NCI-H69 (cell line): ENCODE measurements around the gene LYRM2.

Experiments
- DNase-seq: peaks from one replicate; lab custom pipeline; 2025; lab: John Stamatoyannopoulos, UW

Gene LYRM2, protein sequence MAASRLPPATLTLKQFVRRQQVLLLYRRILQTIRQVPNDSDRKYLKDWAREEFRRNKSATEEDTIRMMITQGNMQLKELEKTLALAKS

DNA sequence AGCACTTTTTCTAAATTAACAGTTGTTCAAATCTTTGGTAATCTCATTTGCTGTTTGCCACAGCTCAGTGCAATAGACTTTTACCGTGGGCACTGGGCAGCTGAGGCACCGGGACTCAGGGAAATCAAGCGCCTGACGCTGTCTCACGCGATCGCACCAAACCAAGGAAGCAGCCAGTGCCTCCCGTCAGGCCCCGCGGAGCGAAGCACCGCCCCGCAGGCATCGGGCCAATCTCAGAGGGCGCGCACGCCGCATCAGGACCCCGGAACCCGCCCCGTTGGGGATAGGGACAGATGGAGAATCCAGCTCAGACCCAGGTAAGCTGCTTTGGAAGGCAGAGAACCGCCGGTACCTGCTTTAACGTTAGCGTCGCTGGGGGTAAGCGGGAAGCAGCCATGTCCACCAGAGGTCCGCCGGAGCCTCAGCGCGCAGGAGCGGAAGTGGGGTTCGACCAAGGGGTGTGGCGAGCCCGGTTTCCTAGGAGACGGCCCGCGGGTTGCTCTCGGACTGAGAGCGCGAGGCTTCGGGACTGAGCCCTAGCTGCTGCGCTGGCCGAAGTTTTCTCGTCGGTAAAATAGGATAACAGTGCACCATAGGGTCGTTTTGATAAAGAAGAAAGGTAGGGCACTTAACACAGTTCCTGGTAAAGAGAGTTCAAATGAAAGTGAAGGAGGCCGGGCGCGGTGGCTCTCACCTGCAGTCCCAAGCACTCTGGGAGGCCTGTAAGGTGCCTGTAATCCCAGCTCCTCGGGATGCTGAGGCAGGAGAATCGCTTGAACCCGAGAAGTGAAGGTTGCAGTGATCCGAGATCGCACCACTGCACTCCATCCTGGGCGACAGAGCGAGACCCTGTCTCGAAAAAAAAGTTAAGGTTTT lies at the start of gene LYRM2:
Gene LYRM2, minus strand, starts transcription at position 428 of the 876 bp plus-strand sequence. Its CDS starts 31 bp downstream, at position 397.
- DNase-seq: peak; percentile 97

DNA sequence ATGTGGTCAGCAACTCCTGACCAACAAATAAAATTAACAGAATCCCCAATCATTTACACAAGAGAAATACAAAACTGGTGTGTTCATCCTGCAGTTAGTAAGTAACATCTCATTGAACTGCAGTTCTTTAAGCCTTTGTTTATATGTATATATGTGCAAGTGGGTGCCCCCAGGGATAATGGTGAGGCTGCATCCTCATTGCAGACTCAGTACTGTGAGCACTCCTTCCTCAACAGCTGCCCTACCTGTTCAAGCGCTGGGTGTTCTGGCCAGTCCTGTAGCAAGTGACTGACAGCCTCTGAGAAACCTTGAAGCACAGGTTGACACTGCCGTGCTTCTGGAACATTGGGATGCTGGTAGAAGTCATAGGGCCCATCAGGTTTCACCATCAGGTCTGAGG lies 49.8 kb upstream of the LYRM2 start:
- no peak for DNase-seq

DNA sequence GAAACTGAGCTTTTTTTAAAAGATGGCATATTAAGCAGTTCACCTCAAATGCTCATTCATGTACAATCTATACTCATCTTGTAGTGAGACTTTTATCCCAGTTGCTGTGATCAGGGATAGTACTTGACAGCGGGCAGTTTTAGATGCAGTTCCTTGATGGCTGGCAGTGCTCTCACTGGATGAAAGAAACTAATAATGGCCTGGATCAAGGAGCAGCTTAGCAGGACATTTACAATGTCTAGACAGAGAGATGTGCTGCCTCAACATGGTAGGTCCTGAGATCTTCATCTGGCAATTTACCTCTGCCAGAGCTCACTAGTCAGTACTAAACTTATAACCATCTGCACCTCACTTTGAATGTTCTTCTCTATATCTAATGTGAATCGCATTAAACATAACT lies 46.8 kb upstream of the LYRM2 start:
- DNase-seq: no peak

DNA sequence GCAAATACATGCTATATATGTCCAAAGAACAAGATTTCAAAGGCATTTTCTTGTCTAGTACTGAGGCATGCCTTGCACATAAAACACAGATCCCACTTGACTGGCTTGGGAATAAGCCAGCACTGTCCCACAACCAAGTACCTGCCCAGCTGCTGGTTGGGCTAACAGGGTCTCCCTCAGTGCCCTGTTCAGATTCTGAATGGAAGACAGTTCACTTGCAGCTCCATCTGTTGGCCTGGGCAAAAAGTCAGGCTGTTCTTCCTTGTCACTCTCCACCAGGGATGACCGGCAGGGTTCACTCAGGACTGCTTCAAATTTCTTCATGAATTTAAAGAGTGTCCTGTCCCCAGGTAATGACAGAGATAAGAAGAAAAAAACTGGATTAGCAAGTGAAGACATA lies 44.4 kb upstream of the LYRM2 start:
- no peak for DNase-seq

DNA sequence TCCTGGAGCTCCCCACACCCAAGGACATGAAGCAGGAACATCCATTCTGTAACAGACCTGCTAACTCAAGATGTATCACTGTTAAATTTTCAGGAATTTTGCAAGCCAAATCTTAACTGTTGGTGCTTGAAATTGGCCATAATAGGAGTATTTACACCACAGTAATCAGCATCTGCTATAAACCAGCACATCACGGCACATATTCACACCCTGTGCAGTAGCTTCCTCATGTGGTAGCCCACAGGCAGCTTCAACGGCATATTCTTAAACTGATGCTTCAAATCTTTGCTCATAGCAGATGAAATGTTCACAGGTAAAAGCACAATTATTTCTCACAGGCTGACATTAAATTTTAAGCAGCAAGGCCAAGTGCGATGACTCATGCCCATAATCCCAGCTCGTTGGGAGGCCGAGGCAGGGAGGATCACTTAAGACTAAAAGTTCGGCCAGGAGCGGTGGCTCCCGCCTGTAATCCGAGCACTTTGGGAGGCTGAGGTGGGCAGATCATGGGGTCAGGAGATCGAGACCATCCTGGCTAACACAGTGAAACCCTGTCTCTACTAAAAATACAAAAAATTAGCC lies 43.5 kb upstream of the LYRM2 start:
- no peak for DNase-seq

DNA sequence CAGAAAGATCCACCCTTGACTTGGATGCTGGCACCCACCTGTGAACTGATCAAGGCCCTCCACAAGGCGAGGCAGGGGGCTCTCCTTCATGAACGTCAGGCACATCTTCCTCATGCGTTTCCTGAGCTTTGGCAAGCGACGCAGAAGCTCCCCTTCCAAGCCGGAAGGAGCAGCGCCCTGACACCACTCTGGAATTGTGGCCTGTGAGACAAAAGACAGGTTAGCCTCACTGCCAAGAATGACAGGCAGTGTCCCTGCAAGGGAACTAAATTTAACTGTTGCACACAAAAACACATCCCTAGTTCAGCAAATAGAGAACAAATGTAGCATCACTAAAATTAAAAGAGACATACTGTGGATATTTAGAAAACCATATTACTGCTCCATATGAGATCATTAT lies 42.0 kb upstream of the LYRM2 start:
- no peak for DNase-seq

DNA sequence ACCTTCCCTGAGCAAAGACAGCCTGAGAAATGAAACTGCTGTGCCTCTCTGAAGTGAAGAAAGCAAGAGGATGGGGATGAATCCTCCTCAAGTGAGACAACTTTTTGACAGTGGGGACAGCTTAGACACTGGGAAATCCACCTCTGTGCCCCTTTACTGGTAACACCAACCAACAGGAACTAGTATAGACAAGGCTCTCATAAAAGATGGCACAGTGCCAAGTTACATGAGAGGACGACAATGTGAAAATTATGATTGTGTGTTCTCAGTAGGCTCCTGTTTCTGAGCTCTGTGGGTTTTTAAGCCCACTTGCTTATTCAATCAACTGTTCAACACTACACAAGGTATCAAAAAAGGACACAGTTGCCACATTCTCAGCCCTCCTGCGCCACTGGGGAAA lies 41.6 kb upstream of the LYRM2 start:
- DNase-seq: peak; percentile 53

DNA sequence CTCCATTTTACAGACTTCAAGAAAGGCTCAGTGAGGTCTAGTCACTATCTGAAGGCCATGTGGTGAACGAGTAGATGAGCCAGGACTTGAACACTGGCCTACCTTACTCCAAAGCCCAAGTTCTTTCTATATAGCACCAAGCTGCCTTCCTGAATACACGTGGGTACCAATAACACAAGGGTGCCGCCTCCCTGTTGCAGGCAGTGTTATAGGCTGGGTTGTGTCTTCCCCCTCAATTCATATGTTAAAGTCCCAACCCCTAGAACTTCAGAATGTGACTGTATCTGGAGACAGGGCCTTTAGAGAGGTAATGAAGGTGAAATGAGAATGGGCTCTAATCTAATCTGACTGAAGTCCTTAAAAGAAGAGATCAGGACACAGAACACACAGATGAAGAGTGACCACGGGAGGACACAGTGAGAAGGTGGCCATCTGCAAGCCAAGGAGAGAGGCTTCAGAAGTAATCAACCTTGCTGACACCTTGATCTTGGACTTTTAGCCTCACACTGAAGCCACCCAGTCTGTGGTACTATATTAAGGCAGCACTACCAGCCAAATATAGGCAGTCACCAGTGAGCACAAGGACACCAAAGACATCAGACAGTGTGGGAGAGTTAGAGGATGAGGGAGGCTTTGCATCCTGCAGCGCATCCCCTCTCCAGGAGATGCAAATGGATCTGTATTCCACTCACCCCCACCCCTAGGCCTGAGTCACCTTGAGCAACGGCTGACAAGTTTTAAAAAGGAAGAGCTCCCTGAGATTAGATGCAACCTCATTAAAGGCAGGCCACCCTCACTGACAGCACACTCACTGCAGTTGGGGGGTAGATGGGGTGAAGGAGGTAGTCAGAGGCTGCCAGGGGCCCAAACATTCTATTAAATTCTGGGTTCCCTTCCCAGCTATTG lies 40.9 kb upstream of the LYRM2 start:
- DNase-seq: no peak

DNA sequence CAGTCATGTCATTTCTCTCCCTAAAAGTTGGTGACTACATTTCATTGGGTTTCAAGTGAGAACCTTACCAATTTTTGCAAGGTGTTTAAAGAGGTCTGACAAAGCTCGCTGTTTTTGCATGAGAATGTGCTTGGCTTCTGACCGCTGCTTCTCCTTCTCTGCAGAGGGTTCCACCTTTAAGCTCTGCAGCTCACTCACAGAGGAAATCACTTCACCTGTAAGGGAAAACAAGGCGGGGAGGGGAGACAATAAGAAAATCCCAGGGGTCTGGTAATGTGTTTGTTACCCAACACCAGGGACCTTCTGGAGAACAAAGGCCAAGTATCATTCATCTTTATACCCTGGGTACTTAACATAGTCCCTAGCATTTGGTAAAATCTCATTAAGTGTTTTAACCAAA lies 40.0 kb upstream of the LYRM2 start:
- DNase-seq: peak; percentile 50

DNA sequence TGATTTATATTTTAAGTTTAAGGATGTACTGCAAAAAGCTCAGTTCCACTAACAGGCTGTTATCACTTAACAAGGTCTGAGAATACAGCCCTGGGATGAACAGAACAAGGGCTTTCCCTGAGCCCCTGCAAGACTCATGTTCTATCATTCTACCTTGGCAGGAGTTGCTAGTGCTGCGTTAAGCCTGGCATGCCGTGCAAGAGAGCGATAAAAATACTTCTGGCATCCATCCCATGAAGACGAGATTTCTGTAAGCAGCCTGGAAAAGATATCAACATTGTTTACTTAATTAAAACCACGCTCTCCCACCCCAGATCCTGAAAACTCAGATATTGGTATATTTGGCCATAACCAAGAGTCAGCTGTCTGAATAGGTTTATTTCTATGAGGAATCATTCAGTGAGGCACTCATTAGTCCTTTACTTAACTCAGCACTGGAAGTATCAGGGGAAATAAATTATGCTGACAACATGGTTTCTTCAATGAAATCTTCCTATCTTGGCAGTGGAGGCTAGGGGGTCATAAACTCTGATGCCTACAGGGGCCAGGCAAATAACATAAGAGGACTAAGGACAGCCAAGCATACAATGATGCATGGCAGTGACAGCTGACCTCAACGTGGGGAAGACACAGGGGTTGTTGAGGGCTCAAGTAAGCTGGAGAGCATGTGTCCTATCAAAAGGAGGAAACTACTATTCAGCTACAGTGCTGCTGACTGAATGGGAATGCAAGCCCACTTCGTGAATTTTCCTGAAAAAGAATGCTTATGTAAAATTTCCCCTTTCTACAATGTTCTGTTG lies 37.6 kb upstream of the LYRM2 start:
- DNase-seq: no peak

DNA sequence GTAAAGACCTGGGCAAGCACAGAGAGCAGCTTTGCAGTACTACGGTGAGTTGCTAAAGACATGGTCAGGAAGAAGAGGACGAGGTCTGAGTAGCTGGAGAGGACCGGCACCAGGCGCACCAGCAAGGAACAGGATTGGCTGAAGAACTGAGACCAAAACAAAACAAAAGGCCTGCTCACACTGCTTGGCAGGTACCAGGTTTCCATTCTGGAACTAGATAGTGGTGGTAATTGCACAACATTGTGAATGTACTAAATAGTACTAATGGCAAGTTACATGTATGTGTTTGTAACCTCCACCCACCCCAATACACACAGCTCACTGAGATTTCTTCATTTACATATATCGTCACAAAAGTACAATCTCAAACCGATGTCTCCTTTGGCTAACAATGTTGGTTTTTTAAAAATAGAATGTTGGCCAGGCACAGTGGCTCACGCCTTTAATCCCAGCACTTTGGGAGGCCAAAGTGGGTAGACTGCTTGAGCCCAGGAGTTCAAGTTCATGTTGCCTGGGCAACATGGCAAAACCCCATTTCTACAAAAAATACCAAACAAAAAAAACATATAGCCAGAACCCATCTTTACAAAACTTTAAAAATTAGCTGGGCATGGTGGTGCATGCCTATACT lies 32.5 kb upstream of the LYRM2 start:
- no peak for DNase-seq

DNA sequence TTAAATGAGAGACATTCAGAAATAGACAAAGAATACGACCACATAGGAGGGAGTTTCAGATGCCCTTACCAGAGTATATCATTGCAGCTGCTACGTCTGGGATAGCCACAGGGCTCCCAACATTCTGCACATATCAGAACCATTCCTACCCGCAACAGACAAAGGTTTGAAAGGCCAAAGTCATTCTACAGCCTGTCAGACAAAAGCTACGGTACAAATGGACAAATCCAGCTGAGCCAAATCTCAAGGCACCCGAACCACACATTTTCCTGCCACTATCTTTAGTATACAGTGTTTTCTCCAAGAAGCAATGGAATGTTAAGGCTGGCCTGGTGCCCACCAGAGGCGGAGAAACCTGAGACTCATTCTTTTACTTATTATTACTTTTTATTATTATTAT lies 30.5 kb upstream of the LYRM2 start:
- no peak for DNase-seq

DNA sequence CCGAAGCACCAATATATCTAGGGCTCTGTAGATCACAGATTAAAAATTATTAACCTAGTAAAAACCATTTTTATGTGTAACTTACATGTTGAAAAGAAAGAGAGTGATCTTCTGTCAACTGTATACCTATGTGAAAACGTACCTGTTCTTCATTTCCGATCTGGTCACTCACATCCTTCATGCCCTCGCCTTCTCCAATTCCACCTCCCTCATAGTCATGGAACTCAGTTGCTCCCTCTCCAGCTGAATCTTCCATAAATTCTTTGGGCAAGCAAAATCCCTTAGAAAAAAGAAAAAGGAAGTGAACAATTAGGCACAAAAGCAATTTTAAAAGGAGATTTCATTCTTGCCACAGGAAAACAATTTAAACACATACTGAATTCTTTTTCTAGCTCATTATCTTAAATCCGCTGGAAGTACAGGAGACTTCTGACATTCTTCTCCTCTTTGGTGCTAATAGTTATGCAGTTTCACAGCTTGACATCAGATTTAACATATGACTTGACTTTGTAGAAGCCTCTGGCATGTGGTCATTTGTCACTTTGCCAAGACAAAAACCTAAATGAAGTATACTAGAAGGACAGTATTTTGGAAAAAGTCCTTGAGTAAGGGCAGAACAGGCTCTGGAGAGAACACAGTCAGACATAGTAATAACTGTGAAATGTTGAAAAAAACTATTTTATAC lies 29.5 kb upstream of the LYRM2 start:
- peak; percentile 33 for DNase-seq

DNA sequence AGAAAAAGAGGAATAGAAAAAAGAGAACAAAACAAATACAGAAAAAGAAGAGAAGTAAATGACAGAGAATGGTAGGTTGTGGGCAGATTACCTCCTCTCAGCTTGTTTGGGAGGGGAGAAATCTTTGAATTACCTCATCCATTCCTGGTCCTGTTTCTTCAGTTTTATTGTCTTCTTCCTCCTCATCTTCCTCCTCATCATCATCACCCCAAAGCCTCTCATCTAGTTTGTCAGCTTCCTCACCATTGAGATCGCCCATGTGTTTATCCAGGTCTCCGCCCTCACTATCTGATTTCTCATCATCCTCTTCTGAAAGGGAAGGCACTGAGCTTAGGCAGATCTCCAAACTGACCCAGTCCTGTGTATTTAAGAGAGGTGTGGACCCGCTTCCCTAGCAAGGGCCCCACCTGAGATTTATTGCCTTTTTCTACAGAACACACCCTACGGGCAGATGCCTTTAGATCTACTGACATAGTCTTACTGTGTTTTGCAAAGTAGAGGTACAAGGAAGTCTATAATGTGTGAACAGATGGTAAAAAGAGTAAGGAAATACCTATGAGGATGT lies 24.2 kb upstream of the LYRM2 start:
- DNase-seq: no peak

DNA sequence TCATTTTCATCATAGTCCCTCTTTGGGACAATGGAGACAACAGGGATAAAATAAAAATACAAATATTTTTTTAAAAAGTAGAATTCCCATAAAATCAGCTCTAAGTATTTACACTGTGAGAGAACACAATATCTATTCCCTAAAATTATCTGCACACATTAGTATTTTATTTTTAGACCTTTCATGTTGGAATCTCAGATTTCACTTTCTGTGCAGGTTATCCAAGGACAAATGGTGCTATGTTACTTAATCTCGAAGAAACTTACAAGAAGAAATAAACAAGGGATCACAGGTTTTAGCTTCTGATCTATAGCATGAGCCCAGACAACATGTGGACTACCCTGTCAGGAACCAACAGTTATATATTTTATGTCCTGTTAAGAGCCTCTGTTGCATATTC lies 23.0 kb upstream of the LYRM2 start:
- DNase-seq: no peak

DNA sequence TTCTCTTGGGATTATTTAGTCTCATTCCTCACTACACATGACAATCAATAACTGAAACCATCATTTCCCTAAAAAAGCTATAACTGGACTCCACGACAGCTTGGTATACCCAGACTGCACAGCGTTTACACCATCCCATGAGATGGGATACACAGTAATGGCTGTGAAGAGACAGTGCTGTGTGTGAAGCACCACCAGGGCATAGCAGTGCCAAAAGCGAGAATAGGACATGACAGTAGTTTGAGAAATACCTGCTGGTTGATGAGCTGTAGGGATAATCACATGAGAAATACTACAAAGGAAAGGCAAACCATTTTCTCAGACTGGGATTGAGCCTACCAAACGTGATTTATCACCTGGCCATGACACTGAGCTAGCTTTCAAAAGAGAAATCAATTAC lies 22.4 kb upstream of the LYRM2 start:
- DNase-seq: no peak

DNA sequence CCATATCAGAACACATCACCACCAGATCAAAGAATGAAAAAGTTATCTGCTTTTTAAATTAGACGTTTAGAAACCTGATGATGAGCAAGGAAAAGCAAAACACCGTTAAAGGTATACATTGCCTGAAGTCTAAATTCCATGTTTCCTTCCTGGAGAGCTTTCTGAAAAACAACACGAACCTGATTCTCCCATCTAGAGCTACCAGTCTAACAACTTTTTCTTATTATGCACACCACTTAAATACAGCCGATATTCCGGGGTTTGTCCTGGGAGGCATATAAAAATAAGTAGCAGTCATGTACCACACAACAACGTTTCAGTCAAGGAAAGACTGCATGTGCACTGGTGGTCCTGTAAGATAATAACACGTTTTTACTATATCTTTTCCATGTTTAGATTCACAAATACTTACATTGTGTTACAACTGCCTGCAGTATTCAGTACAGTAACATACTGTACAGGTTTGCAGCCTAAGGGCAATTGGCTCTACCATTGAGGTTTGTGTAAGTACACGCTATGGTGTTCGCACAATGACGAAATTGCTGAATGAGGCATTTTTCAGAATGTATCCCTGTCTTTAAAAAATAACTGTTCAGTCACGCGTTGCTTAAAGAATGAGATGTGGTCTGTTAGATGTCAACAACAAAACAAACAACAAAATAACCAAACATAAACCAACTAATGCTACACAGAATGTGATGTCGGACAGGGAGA lies 19.1 kb upstream of the LYRM2 start:
- no peak for DNase-seq

DNA sequence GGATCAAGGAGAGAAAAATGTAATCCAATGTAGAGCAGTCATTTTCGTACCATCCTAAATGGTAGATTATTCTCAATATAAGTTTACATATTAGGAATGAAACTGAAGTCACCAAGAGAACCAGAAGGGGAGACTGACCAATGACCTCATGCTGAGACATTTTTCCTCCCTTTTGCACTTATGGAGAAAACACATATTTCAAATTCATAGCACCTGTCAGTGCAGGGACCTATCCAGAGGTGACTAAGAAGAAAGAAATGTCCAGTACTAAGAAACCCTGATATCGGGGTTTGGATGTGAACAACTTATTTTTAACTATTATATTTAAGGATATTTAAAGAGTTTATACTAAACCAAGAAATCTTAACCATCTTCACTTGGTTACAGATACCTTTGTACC lies 16.6 kb upstream of the LYRM2 start:
- DNase-seq: no peak

DNA sequence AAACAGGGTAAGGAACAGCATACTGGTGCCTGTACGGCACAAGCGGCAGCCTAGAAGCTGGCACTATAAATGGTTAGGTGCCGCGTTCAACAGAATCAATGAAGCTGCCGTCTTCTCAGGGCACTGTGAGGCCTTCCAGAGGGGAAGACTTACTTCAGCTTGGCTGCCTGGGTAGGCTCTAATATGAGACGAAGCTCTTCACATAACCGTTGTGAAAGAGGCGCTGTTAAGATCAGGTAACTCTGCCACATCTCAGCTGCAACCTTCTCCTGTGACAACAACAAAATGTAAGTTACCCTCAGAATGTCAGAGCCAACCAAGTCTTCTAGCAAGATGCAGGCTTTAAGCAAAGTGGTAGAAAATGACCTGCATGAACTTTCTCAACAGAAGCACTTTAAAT lies 12.0 kb upstream of the LYRM2 start:
- no peak for DNase-seq

DNA sequence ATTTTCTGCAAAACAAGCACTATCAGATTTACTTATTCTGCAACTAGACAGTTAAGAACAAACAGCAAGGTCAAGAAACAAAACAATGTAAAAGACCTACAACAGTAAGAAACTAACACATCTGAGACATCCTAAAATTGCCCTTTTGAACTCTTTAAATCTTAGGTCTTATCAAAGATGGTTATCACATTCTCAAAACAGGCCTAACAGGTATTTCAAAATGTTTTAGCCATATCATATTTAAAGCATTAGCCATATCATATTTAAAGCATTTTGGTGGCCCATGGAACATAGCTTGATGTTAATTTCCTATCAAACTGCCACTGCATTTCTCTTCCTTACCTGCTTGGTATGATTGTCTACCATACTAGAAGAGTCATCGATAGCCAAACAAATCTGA lies 11.1 kb upstream of the LYRM2 start:
- no peak for DNase-seq
